SW480 (cell line): ENCODE measurements around the gene CSRP2.

ENCODE experiments used
- DNase-seq: peaks from one replicate; pipeline ENCODE4 v3.0.0-alpha.2; 2016; ENCODE audit warnings: low spot score

CSRP2 gene

GRCh38 chr12:76878899-76879709 is at the start of gene CSRP2:
Gene CSRP2, minus strand, starts transcription at chr12:76879019. Its CDS starts 12,759 bp downstream, at chr12:76866260.
- DNase-seq: peak; percentile 81

- peak; percentile 36 for DNase-seq
These were observed 48.5 kb upstream of the CSRP2 start for GRCh38 chr12:76927170-76927784.

DNA sequence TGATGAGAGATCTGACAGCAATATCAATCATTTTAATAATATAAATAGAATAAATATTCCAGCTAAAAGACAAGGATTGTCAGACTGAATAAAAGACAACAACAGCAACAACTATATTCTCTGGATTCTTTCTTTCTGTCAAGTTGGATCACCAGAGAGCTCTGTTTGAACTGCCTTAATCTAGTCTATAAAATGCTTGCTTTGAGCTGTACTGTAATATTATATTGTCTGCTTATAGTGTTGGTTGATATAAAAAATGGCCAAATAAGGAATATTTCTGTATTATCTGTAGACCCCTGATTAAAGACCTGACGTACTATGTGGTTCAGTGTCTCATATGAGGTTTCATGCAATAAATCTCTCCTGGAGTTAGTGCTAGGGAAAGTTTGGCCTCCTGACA is 46.3 kb upstream of the CSRP2 start:
- DNase-seq: no peak

- no peak for DNase-seq
These were observed 44.0 kb upstream of the CSRP2 start for GRCh38 chr12:76922866-76923265.

DNA sequence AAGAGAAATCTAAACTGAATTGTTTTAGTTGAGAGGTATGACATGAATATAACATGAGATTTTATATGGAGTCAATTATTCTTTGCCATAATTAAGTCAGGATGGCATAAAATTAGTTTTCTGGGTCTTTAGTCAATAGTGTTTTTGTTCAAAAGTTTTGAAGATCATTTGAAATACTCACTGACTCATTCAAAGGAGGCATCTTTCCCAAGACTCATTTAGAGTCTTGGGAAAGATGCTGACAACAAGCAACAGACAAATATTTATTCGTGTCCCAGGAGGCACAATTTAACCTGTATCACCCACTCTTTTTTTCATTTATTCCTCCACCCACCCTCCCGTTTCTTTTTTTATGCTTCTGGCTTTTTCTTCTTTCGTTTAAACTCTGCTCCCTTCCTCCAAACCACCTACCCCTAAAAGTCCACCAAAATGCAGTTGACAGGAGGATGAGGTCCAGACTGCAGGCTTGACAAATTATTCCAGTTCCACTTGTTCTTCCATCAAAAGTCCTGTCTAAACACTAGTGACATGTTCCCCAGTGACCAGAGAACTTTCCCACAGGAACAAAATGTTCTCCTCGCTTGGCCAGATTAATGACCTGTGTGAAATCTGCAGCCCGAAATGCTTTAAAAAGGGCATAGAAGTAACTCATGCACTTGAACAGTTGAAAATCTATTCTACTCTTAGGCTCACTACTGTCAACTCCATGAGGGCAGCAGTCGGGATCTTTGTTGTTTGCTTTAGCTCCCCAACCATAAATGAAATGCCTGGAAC is 43.3 kb upstream of the CSRP2 start:
- no peak for DNase-seq

GRCh38 chr12:76921100-76921471 is 42.3 kb upstream of the CSRP2 start:
- no peak for DNase-seq

DNA sequence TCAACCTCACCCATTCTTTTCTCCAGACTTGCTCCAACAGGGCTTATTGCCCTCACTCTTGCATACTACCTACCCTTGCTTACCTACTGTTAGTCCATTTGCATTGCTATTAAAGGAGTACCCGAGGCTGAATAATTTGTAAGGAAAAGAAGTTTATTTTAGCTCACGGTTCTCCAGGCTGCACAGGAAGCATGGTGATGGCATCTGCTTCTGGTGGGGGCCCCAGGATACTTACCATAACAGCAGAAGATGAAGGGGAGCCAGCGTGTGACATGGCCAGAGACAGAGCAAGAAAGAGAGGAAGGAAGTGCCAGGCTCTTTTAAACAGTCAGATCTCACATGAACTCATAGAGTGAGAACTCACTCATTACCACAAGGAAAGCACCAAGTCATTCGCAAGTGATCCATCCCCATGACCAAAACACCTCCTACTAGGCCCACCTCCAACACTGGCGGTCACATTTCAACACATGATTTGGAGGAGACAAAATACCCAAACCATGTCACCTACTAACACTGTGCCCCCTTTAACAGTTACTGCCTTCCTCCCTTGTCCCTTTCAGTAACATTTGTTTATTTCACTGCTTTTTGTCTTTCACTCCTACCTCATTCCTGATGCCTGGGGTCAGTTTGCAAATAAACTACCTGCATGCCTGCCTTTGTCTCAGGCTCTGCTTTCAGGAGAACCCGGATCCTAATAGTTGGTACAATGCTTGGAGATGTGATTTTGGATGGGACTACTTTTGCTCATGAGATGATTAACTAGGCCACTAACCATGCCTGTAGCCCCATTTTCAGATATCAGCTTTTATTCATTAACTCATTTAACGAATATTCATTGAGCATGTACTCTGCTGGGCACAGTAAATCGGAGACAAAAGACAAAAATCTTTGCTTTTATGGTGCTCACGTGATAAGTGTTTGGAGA is 41.6 kb upstream of the CSRP2 start:
- DNase-seq: no peak

DNA sequence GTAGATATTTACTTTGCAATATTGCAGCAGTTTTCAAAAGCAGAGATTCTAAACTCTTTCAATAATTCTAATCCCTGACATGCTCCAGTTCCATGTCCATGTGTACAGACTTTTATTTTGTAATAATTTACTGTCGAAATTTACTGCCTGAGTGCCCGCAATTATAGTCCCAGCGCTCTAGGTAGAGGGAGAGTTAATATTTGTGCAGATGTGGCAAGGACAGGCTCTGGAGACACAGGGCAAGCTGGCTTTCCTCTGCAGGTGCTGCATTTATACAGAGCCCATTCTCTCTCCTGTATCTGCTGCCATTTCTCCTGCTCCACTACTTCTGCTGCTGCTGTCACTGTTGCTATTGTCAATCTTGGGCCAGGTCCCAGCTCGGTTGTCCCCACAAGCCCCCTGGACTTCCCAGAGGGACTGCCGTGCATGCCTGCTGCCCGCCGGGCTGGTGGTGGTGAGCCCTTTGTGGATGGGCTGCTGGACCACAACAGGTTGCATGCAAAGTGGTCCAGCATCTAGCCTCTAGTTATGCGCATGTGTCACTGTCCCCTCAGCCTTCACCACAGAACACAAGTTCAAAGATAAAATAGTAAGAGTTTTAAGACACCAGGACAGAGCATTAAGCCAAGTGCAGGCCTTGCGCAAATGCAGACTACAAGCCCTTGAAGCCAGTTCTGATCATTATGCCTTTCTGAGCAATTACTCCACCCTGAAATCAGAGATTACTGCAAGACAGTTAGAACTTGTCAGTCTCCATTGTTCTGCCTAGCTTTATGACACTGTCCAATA is 40.8 kb upstream of the CSRP2 start:
- DNase-seq: no peak

- DNase-seq: no peak
These were observed 37.3 kb upstream of the CSRP2 start for GRCh38 chr12:76916170-76916540.

DNA sequence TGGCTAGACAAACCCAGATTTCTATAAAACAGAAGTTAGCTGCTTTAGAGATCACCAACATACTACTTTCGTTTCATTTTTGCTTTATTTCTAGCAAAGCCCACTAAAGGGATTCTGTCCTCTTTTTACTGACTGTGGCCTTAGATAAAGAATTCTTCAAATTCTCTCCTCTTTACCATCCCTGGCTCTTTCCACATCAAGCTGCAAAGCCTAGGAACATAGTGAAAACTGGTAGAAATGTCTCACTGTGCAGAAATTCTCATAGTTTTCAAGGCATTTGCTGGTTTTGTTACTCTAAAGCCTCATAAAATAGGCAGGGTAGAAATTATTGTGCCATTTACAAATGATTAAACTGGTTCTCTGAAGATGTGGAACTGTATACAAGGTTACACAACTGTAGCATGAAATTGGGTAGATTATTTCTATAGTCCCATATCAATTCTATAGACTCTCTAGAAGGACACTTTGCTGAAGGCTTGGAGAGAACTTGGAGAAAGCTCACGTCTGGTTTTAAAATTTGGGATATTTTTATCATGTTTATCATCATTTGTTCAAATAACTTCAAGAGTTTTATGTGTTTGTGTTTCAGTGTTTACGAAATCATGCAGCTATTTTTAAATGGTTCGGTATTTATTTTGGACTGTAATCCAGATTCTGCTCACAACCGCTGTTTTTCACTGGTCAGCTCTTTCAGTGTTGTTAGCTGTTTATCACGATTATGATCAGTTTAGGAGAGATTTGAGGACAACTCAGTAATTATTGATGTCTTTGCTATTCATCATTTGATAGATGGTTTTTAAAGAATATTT is 36.7 kb upstream of the CSRP2 start:
- no peak for DNase-seq

- no peak for DNase-seq
These were observed 35.5 kb upstream of the CSRP2 start for GRCh38 chr12:76914102-76914859.

DNA sequence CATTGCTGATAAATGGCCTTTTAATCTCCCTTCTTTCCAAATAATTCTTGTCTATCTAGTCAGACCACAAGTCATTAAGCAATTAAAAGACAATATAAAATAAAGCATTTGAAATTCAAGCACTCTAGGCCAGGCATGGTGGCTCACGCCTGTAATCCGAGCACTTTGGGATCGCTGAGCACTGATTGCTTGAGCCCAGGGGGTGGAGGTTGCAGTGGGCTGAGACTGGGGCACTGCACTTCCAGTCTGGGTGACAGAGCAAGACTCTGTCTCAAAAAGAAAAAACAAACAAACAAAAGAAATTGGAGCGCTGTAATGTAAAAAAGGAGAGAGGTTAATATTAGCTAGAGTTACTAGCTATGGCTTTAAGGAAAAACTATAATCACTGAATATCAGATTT is 30.5 kb upstream of the CSRP2 start:
- no peak for DNase-seq

- no peak for DNase-seq
These were observed 29.6 kb upstream of the CSRP2 start for GRCh38 chr12:76908303-76909017.

- no peak for DNase-seq
These were observed 23.0 kb upstream of the CSRP2 start for GRCh38 chr12:76901628-76902380.

GRCh38 chr12:76899522-76899921 is 20.7 kb upstream of the CSRP2 start:
- DNase-seq: no peak

DNA sequence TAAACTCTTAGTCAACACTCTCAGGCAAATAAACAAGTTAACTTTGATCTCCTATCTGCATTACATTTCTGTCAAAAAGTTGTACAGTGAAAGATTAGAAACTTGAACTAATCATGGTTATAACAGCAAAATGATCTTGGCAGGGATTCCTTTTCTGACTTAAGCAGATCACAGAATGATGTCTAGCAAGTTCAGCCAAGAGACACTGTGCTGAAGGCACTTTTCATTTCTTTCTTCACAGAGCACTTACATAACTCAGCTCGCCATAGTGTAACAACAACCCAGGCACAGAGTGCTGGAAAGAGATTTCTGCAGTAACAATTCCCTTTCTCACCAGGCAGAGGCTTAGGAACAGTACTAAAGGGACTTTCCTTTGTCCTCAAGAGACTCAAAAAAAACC is 19.6 kb upstream of the CSRP2 start:
- DNase-seq: no peak

DNA sequence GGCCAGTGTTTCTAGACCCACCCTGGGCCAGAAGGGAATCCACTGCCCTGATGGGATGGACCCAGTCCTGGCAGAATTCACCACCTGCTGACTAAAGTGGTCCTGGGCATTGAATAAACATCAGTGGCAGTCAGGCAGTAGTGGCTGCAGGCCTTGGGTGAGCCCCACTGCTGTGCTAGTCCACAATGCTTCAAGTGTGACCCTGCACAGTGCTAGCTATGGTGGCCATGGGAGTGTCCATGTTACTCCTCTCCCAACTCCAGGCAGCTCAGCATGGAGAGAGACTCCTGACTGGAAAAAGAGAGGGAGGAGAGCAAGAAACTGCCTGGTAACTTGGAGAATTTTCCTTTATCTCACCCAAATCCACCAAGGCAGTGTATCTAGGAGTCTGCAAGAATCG is 17.5 kb upstream of the CSRP2 start:
- DNase-seq: no peak

DNA sequence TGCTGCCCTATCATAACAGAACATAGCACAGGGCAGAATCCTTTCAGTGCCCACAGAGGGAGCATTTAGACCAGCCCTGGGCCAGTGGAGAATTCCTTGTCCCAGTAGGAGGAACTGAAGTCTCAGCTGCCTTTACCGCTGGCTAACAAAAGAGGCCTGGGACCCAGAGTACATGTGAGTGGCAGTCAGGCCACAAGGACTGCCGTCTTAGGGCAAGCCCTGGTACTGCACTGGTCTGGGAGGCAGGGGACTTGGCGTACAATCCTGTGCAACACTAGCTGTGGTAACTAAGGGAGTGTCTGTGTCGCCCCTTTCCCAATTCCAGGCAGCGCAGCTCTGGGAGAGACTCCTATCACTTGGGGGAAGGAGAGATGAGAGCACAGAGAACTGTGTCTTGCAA is 17.0 kb upstream of the CSRP2 start:
- DNase-seq: no peak
